Measurements from ENCODE around the gene RPH3AL. TPM values are rescaled to one million over a fixed set of nuclear protein-coding genes. Genes with fewer than 3 reads are reported as not detected.
"Not testable (repeated sequence)": the region's sequence is repeated elsewhere in the genome, so short reads cannot be mapped to it uniquely, and the experiment has no call there.

The RPH3AL gene
- total RNA-seq, 2 experiments from 2014 or later = 2.4 to 2.8 TPM

- ATAC-seq (ENCODE audit: poor library complexity) (no peak), DNase-seq (no peak)
- no peaks in the 10 kb centered on the region for H3K4me1 ChIP-seq (ENCODE audit: insufficient read depth, low read length)
- H3K4me1 Mint-ChIP-seq (ENCODE audit: low read depth) = no peaks in the 10 kb centered on the region
- TF ChIP-seq CTCF (IDR thresholded peaks at IDR 0.05) = no peak
- H3K27me3 ChIP-seq (ENCODE audit: control insufficient read depth in 1 of 2, insufficient read depth in 2 of 2, low read length in 2 of 2) = no peaks in the 10 kb centered on the region
- H3K36me3 ChIP-seq (ENCODE audit: insufficient read depth, low read length) = no peaks in the 10 kb centered on the region
- no peak overlapping the region for H3K4me3 Mint-ChIP-seq
- no peaks in the 10 kb centered on the region for H3K9me3 Mint-ChIP-seq
- POLR2A ChIA-PET = no interaction called here
- H3K27me3 Mint-ChIP-seq = no peaks in the 10 kb centered on the region
- H3K27ac Mint-ChIP-seq = no peak overlapping the region
- H3K4me3 ChIP-seq (ENCODE audit: low read length) = no peak overlapping the region
- H3K36me3 Mint-ChIP-seq (ENCODE audit: low read depth) = no peaks in the 10 kb centered on the region
- intact Hi-C loops (cut with DNase I, micrococcal nuclease) = loop anchor here in 1 of 2 experiments (1.0 kb wide), 1 partner anchor 14 kb away; no protein-coding TSS in a partner anchor
- CTCF ChIA-PET = no interaction called here
- no peaks in the 10 kb centered on the region for H3K9me3 ChIP-seq (ENCODE audit: control insufficient read depth in 1 of 2, insufficient read depth in 1 of 2, low read length in 2 of 2)
- H3K27ac ChIP-seq (ENCODE audit: low read depth in 1 of 2, low read length in 2 of 2) = no peak overlapping the region
Measured at GRCh38 chr17:226108-227077, 126.2 kb downstream of the RPH3AL start.

GRCh38 chr17:225551-225950 lies 127.1 kb downstream of the RPH3AL start:
- Histone ChIP-seq H3K4me3 (ENCODE audit: low read length) (no peak overlapping the region), H3K9me3 (ENCODE audit: control insufficient read depth in 1 of 2, insufficient read depth in 1 of 2, low read length in 2 of 2) (no peaks in the 10 kb centered on the region), H3K4me1 (ENCODE audit: insufficient read depth, low read length) (no peaks in the 10 kb centered on the region), H3K27ac (ENCODE audit: low read depth in 1 of 2, low read length in 2 of 2) (no peak overlapping the region), H3K27me3 (ENCODE audit: control insufficient read depth in 1 of 2, insufficient read depth in 2 of 2, low read length in 2 of 2) (no peaks in the 10 kb centered on the region), H3K36me3 (ENCODE audit: insufficient read depth, low read length) (no peaks in the 10 kb centered on the region)
- H3K27ac Mint-ChIP-seq = no peak overlapping the region
- CTCF ChIA-PET = no interaction called here
- no peak overlapping the region for H3K4me3 Mint-ChIP-seq
- H3K27me3 Mint-ChIP-seq = no peaks in the 10 kb centered on the region
- no peaks in the 10 kb centered on the region for H3K9me3 Mint-ChIP-seq
- intact Hi-C loops (cut with DNase I, micrococcal nuclease) = no loop called here
- no peak for ATAC-seq (ENCODE audit: poor library complexity)
- POLR2A ChIA-PET = no interaction called here
- DNase-seq = no peak
- no peaks in the 10 kb centered on the region for H3K4me1 Mint-ChIP-seq (ENCODE audit: low read depth)
- no peaks in the 10 kb centered on the region for H3K36me3 Mint-ChIP-seq (ENCODE audit: low read depth)
- no peak for TF ChIP-seq CTCF (IDR thresholded peaks at IDR 0.05)

GRCh38 chr17:224576-224975 lies 128.0 kb downstream of the RPH3AL start:
- ATAC-seq (ENCODE audit: poor library complexity); H3K4me1 Mint-ChIP-seq (ENCODE audit: low read depth); H3K27ac Mint-ChIP-seq; H3K9me3 ChIP-seq (ENCODE audit: control insufficient read depth in 1 of 2, insufficient read depth in 1 of 2, low read length in 2 of 2); H3K36me3 Mint-ChIP-seq (ENCODE audit: low read depth); DNase-seq; H3K27ac ChIP-seq (ENCODE audit: low read depth in 1 of 2, low read length in 2 of 2); H3K27me3 Mint-ChIP-seq; H3K4me1 ChIP-seq (ENCODE audit: insufficient read depth, low read length); POLR2A ChIA-PET; intact Hi-C loops (cut with DNase I, micrococcal nuclease); CTCF ChIA-PET; H3K27me3 ChIP-seq (ENCODE audit: control insufficient read depth in 1 of 2, insufficient read depth in 2 of 2, low read length in 2 of 2); H3K36me3 ChIP-seq (ENCODE audit: insufficient read depth, low read length); H3K4me3 ChIP-seq (ENCODE audit: low read length); H3K4me3 Mint-ChIP-seq; H3K9me3 Mint-ChIP-seq: not testable (repeated sequence)
